Thoracic aorta (tissue), 2 donors: ENCODE data around the gene FBXW4. TPM values are rescaled to one million over a fixed set of nuclear protein-coding genes. Genes with fewer than 3 reads are reported as not detected.

Experiments used
- ATAC-seq: fragments of 150-250 bp; one replicate; pipeline ENCODE4 v1.8.0; 2017; ENCODE audit warnings: low read depth; ENCODE audit not compliant: insufficient number of reproducible peaks, low FRiP score
- DNase-seq: peaks from one replicate; pipeline ENCODE4 v3.0.0-alpha.2; 2020; ENCODE audit warnings: low spot score
- H3K27ac ChIP-seq, 2 donors: fragments of 200-600 bp; sonication (generic); 1 replicate in 1 of 2; 2 replicates in 1 of 2; pipeline ENCODE4 v1.5.1; 2016; ENCODE audit warnings: mild to moderate bottlenecking in 2 of 2, moderate library complexity in 2 of 2
- H3K27me3 ChIP-seq: fragments of 200-600 bp; sonication (generic); replicated peaks from 2 replicates; pipeline ENCODE4 v1.6.0; 2016; ENCODE audit warnings: mild to moderate bottlenecking; ENCODE audit not compliant: insufficient read depth
- H3K36me3 ChIP-seq: fragments of 200-600 bp; sonication (generic); one replicate; pipeline ENCODE4 v1.5.1; 2016
- H3K4me1 ChIP-seq, 2 donors: fragments of 200-600 bp; sonication (generic); 1 replicate in 1 of 2; 2 replicates in 1 of 2; pipeline versions ENCODE4 v1.5.1 to v1.6.0; 2016; ENCODE audit warnings: low read depth in 2 of 2, mild to moderate bottlenecking in 1 of 2; ENCODE audit not compliant: control insufficient read depth in 1 of 2
- H3K4me3 ChIP-seq: fragments of 200-600 bp; sonication (generic); 2 replicates; pipeline ENCODE4 v1.5.1; 2016; ENCODE audit warnings: mild to moderate bottlenecking
- H3K9me3 ChIP-seq: fragments of 200-600 bp; sonication (generic); 2 replicates; pipeline ENCODE4 v1.5.1; 2016
- total RNA-seq, 2 donors: library from RNA; depleted of rRNA; stranded (reverse); fragments of >200 nt; gene quantifications; one replicate each; pipeline versions ENCODE4 v1.1.0 to v1.2.3, GENCODE V29; 2016
- TF ChIP-seq, protein P1 (sequence below): fragments of 200-600 bp; sonication (generic); IDR thresholded peaks from one replicate; pipeline ENCODE4 v1.5.1; 2019; ENCODE audit warnings: antibody characterized with exemption

FBXW4 gene
- total RNA-seq, 2 donors from 2014 or later, result 64.3 to 88.5 TPM

DNA sequence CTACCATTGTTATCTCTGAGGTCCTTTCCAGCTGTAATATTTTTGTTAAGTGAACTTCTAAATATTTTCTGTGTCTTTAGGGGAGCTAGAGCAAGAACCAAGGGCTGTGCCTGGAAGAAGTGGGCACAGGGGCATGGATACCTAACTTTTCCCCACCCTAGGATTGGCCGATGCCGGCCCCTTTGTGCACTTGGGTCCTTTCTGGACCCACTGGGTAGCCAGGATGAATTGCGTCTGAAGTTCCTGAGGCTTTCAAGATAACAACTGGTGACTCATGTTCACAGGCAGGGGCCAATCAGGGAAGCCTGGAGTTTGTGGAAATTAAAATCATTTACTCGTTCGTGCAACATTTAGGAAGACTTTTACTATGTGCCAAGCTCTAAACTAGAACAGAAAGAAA, 106.1 kb downstream of the FBXW4 start:
- no peak for ATAC-seq
- Histone ChIP-seq H3K27ac (no peak overlapping the region), H3K27me3 (no peaks in the 10 kb centered on the region), H3K36me3 (peaks cover 7% of the 10 kb centered on the region), H3K4me1 (peaks cover 13 to 19% of the 10 kb centered on the region in 2 donors), H3K4me3 (peak overlapping the region; percentile 96), H3K9me3 (no peaks in the 10 kb centered on the region)
- no peak for DNase-seq
- TF ChIP-seq, protein P1, sequence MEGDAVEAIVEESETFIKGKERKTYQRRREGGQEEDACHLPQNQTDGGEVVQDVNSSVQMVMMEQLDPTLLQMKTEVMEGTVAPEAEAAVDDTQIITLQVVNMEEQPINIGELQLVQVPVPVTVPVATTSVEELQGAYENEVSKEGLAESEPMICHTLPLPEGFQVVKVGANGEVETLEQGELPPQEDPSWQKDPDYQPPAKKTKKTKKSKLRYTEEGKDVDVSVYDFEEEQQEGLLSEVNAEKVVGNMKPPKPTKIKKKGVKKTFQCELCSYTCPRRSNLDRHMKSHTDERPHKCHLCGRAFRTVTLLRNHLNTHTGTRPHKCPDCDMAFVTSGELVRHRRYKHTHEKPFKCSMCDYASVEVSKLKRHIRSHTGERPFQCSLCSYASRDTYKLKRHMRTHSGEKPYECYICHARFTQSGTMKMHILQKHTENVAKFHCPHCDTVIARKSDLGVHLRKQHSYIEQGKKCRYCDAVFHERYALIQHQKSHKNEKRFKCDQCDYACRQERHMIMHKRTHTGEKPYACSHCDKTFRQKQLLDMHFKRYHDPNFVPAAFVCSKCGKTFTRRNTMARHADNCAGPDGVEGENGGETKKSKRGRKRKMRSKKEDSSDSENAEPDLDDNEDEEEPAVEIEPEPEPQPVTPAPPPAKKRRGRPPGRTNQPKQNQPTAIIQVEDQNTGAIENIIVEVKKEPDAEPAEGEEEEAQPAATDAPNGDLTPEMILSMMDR, result no peak

DNA sequence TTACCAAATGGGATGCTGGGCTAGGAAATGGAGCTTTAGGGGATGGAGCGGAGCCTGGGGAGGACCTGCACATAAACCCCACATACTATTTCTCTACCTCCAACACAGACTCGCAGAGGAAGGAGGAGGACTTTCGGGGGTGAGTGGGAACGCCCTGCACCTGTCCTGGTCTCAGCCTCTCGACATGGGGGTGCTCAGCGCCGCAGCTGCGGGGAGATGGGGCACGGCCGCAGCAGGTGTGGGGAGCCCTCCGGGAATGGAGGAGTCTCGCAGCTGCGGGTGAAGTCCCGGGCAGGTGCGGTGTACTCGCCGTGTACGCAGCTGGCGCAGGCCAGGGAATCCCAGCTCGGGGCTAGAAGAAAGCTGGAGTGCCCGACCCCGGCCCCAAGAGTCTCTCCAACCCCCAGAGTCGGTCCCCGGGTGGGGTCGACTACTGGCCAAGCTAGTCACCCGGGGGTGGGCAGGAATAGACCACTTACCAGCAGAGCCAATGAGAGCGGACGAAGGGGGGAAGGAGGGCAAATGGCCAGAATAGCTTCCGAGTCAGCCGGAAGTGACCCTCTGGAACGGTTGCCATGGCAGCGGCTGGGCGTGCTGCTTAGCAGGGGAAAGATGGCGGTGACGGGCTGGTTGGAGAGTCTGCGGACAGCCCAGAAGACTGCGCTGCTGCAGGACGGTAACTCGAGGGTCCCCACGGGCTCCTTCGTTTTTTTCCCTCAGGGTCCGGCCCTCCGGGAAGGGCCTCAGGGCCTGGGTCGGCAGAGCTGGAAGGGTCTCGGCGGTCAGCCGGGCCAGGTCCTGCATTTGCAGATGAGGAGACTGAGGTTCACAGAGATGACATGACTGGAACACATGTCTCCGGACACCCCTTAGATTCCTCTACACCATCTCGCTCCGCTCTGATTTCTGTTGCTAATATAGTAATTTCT, 107.0 kb downstream of the FBXW4 start, which contains the start of the genes DPCD and POLL:
DPCD (plus strand) TSS at position 597 of the 929 bp plus-strand sequence; CDS start at position 613, 16 bp downstream.
POLL (minus strand) TSS at position 533 of the 929 bp plus-strand sequence. CDS start 897 bp downstream, outside the sequence.
- DNase-seq, result peak; percentile 94
- peak within 1 kb of the TSS; percentile 30 to 41 for H3K27ac ChIP-seq
- H3K27me3 ChIP-seq, result no peaks in the 10 kb centered on the region
- H3K9me3 ChIP-seq, result no peaks in the 10 kb centered on the region
- TF ChIP-seq, protein P1, result no peak
- ATAC-seq, result peak; percentile 92
- peaks cover 9% of the 10 kb centered on the region for H3K36me3 ChIP-seq
- peak within 1 kb of the TSS; percentile 96 for H3K4me3 ChIP-seq
- peaks cover 13 to 19% of the 10 kb centered on the region in 2 donors for H3K4me1 ChIP-seq

DNA sequence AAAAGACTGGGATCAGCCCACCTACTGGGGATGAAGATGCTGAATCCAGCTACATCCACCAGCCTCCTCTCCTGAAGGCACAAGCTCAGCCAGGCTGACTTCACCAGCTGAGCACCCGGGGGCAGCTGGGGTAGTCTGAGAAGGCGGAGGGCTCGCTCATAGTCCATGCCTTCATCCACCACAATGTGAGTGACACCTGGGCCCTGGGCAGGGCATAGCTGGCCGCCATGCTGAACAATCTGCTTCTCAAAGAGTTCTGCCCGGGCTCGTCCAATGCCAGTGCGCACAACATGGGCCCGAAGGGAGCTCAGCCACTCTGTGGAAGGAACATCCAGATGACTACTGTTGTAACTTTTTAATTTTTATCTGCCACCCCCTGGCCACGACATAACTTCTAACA, 109.1 kb downstream of the FBXW4 start:
- H3K36me3 ChIP-seq, result peaks cover 12% of the 10 kb centered on the region
- no peaks in the 10 kb centered on the region for H3K27me3 ChIP-seq
- TF ChIP-seq, protein P1, result no peak
- DNase-seq (no peak), ATAC-seq (no peak)
- H3K4me1 ChIP-seq, result peaks cover 13 to 19% of the 10 kb centered on the region in 2 donors
- H3K4me3 ChIP-seq, result no peak overlapping the region
- H3K27ac ChIP-seq, result no peak overlapping the region
- H3K9me3 ChIP-seq, result no peaks in the 10 kb centered on the region

DNA sequence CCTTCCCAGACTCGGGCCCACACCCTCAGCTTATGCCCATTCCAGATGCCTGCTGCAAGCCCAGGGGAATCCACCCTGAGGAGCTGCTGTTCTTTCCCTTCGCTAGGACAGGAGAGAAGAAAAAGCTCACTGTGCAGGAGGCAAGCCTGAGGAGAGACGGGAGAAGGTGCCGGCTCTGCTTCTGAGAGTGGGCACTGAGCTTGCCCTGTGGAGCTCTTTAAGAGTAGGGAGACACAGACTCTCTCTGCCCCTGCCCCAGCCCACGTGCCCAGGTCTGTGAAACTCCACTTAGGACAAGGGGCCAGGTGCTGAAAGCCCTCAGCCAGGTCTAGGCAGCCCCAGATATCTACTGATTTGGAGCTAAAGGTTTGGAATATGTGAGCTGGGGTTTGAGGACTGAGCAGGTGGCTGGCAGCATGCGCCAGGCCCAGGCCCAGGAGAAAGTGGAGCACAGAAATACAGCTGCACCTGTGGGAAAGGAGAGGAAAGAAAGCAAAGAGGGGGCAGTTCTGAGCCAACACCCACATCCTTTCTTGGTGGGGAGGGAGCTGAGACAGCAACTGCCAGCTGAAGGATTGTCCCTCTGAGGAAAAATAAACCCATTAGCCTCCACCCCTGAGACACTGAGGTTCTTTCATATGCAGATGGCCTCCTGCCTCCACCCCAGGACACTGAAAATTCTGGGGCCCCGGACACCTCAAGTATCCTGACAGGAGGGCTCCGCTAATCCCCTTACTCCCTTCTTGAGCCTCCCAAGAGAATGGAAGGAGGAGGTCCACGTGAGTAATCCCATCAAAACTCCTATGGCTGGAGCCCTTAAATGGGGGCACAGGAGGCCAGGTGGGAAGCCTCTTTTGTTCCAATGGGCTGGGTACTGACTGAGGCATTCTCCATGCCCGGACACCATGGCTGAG, 114.2 kb downstream of the FBXW4 start:
- no peaks in the 10 kb centered on the region for H3K9me3 ChIP-seq
- ATAC-seq (no peak), DNase-seq (no peak)
- no peaks in the 10 kb centered on the region for H3K4me1 ChIP-seq
- no peak overlapping the region for H3K27ac ChIP-seq
- TF ChIP-seq, protein P1, result no peak
- H3K36me3 ChIP-seq, result peaks cover 20% of the 10 kb centered on the region
- H3K27me3 ChIP-seq, result no peaks in the 10 kb centered on the region
- no peak overlapping the region for H3K4me3 ChIP-seq
